Cardiac septum (tissue), 1 donor: ENCODE data around the gene ESCO1. TPM values are rescaled to one million over a fixed set of nuclear protein-coding genes. Genes with fewer than 3 reads are reported as not detected.
"Not testable (repeated sequence)": the region's sequence is repeated elsewhere in the genome, so short reads cannot be mapped to it uniquely, and the experiment has no call there.

Source experiments
- DNase-seq: peaks from one replicate; pipeline ENCODE4 v3.0.0-alpha.2; 2020; ENCODE audit warnings: low spot score
- intact Hi-C: fragments of 100-400 bp; cut with DNase I; formaldehyde crosslinking; loops from one replicate; pipeline ENCODE4 v1.14.0; 2022
- long read RNA-seq: library from polyadenylated mRNA; unstranded; transcript quantifications from one replicate; pipeline ENCODE4 v2.0.0, GENCODE V29; 2021
- total RNA-seq: library from RNA; stranded (reverse); fragmentation: NEBNext Ultra II Directional; extraction: Animal tissue kit (Norgen Biotek cat#: 25700); gene quantifications from one replicate; pipeline ENCODE4 v1.2.1, GENCODE V29; 2021
- donor health status: DM: no; HTN: no; CAD: no.

ESCO1 gene
- total RNA-seq, result 9.4 TPM
- long read RNA-seq, full-length matches to known transcripts, result 7 of 16 reads
- long read RNA-seq, partial matches to known transcripts, result 5 of 16 reads
- long read RNA-seq, other reads (novel, unspliced or antisense), result 4 of 16 reads

- peak; percentile 98 for DNase-seq
- intact Hi-C loops, result loop anchor here (1.0 kb wide), 1 partner anchor 12 kb away; the partner anchor contains the start of gene SNRPD1
Measured at GRCh38 chr18:21600526-21601410, at the start of gene ESCO1. Gene ESCO1, minus strand, starts transcription at chr18:21600704. Its CDS starts 25,861 bp downstream, at chr18:21574843.

- DNase-seq, intact Hi-C loops: not testable (repeated sequence)
Measured at GRCh38 chr18:21640375-21640774, 39.9 kb upstream of the ESCO1 start.

GRCh38 chr18:21638822-21639221 is 38.3 kb upstream of the ESCO1 start:
- intact Hi-C loops, result no loop called here
- DNase-seq, result no peak

DNA sequence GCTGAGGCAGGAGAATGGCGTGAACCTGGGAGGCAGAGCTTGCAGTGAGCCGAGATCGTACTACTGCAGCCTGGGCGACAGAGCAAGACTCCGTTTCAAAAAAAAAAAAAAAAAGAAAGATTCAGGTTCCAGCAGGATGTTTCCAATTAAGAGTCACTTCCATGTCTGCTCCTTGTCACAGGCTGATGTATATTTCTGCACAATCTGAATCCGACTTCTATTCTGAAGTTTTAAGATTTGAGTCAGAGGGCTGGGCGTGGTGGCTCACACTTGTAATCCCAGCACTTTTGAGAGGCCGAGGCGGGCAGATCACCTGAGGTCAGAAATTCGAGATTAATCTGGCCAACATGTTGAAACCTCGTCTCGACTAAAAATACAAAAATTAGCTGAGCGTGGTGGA is 36.3 kb upstream of the ESCO1 start:
- DNase-seq, result no peak
- intact Hi-C loops, result no loop called here

DNA sequence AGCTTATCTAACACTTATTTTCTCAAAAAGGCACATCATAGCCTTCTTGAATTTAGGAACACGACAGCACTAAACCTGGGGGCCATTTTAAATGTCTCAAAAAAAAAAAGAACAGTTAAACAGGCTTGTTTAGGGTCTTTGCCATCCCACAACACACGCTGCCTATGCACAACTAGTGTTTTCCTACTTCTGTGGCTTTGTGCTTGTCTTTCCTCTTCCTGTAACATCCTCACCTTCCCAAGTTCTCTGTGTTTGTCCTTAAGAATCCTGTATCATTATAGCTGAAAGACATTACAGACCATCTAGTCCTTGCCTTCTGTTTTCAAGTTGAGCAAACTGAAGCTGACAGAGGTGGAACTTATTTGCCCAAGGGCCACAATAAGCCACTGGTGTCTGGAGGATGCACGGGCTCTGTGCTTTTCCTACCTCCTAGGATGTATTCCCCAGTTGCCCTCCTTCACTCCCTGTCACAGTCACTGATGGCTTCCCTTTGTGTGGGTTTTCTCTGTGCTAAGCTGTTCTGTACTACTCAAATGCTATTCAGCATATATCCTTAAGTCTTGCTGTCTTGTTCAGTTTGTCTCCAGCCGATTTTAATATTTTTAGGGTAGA is 34.2 kb upstream of the ESCO1 start:
- intact Hi-C loops, result no loop called here
- no peak for DNase-seq

- intact Hi-C loops, result no loop called here
- no peak for DNase-seq
Measured at GRCh38 chr18:21632393-21632792, 31.9 kb upstream of the ESCO1 start.

DNA sequence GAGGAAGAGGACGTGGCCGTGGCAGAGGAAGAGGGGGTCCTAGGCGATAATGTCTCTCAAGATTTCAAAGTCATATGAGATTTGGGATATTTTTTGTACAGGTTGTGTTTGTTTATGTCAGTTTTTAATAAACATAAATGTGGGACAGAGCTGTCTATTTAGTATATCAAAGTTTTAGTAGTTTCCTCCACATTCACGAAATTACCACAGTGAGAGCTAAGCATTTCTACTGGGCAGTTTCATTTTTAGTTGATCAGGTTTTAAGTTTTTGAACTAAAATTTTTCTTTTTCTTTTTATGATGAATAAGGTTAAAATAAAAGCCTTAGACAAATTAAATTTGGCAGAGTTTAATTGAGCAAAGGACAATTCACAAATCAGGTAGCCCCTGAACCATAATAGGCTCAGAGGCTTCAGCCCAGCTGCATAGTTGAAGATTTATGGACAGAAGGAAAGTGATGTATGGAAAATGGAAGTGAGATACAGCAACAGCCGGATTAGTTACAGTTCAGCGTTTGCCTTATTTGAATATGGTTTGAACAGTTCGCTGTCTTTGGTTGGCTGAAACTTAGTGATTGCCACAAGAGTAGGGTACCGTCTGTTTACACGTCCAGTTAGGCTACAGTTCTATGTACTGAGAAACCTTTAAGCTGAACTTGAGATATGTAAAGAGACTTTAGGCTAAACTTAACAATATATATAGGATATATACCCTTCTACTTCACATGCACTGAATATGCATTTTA is 28.8 kb upstream of the ESCO1 start:
- no peak for DNase-seq
- intact Hi-C loops, result no loop called here

DNA sequence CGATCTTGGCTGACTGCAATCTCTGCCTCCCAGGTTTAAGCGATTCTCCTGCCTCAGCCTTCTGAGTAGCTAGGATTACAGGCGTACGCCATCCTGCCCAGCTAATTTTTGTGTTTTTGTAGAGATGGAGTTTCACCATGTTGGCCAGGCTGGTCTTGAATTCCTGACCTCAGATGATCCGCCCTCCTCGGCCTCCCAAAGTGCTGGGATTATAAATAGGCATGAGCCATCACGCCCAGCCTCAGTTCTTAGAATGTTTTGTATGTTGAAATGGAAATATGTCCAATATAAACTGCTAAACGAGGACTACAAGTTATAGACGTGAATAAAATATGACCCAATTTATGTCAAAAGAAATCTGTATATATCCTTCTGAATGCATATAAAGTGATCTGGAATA is 21.1 kb upstream of the ESCO1 start:
- DNase-seq, intact Hi-C loops: not testable (repeated sequence)

DNA sequence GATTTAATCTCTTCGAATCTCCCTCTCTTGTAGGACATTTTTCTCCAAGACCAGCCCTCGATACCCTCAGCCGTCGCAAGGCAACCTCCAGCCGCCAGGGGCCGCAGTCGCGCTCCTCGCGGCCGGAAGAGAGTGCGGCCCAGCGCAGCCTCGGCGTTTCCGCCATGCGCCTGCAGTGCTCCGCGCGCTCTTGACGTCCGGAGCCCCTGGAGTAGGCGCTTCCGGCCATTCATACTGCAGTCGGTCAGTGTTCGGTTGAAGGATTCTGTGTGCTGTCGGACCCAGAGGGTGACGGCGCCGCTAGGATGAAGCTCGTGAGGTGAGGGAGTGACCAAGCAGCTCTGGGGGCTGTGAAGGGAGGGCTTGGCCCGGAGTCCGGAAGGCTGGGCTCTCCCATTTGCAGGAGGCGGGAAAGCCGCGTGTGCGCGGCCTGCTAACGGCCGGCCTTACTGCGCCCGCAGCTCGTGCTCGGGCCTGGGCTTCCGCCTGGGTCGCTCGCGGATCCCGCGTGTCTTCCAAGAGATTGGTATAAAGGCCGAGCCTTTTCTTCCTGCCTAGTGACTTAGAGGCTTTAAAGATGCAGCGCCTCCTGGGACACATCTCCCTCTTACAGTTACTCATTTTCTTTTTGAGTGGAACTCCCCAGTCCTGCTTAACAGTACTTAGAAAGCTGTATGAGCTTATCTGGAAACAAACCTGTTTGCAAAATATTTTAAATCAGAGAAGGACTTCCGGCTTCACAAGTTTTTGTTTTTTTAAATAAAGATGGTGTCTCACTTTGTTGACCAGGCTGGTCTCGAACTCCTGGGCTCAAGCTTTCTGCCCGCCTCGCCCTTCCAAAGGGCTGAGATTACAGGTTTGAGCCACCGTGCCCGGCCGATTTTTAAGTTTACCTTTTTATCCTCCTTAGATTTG is 11.9 kb upstream of the ESCO1 start, which contains the start of gene SNRPD1:
Gene SNRPD1, plus strand, starts transcription at position 190 of the 915 bp plus-strand sequence. Its CDS starts 116 bp downstream, at position 306.
- intact Hi-C loops, result loop anchor here (1.0 to 10.0 kb wide), 3 partner anchors 12 to 130 kb away; partner anchors contain the start of genes ABHD3, ESCO1 and MIB1
- peak; percentile 95 for DNase-seq

- intact Hi-C loops, result loop anchor here (1.0 to 10.0 kb wide), 3 partner anchors 11 to 131 kb away; partner anchors contain the start of genes ABHD3, ESCO1 and MIB1
- not testable (repeated sequence) for DNase-seq
Measured at GRCh38 chr18:21611401-21612124, 11.1 kb upstream of the ESCO1 start.

GRCh38 chr18:21605213-21605612 is 4.7 kb upstream of the ESCO1 start:
- intact Hi-C loops, result no loop called here
- DNase-seq, result no peak

- DNase-seq, result no peak
- intact Hi-C loops, result no loop called here
Measured at GRCh38 chr18:21604671-21605070, 4.2 kb upstream of the ESCO1 start.

GRCh38 chr18:21602299-21602587 is 1.7 kb upstream of the ESCO1 start:
- intact Hi-C loops, result no loop called here
- no peak for DNase-seq

DNA sequence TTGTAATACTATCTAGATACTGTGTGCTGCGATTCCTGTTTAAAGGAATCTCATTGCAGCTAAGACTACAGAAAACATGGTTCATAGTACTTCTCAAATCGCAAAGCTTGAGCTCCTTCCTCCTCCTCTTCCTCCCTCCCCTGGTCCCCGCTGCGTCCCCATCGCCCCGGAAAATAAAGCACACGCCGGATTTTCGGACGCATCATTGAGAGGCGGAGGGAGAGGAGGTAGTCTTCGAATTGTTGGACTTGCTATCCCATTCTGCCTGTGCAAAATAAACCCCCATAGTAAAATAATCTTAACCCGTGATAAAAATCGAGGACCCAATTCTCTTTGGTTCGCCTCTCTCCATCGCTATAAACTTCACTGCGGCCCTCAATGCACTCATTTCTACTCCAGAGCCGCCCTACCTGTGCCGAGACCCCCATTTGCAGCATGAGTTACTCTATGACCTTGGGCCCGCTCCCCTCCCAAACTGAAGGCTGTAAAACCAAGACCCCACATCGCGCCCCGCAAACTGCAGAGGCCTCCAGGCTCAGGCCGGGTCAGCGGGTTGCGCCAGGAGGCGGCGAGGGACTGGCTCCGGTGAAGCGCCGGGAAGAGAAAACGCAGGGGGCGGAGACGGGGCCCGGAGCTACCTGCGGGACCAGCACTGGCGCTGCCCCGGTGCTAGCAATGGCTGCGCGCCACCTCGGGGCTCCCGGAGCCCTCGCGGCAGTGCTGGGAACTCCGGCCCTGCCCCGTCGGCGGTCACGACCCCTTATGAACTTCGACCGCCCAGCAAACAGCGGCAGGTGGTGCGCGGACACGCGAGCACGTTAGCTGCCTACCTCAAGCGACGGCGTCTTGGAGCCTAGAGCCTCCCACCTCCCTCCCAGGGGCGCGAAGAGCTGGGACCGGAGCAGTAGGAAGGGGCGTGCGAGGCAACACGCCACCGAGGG is 649 bp downstream of the ESCO1 start:
- intact Hi-C loops, result loop anchor here (1.0 kb wide), 1 partner anchor 12 kb away; the partner anchor contains the start of gene SNRPD1
- DNase-seq, result peak; percentile 81

DNA sequence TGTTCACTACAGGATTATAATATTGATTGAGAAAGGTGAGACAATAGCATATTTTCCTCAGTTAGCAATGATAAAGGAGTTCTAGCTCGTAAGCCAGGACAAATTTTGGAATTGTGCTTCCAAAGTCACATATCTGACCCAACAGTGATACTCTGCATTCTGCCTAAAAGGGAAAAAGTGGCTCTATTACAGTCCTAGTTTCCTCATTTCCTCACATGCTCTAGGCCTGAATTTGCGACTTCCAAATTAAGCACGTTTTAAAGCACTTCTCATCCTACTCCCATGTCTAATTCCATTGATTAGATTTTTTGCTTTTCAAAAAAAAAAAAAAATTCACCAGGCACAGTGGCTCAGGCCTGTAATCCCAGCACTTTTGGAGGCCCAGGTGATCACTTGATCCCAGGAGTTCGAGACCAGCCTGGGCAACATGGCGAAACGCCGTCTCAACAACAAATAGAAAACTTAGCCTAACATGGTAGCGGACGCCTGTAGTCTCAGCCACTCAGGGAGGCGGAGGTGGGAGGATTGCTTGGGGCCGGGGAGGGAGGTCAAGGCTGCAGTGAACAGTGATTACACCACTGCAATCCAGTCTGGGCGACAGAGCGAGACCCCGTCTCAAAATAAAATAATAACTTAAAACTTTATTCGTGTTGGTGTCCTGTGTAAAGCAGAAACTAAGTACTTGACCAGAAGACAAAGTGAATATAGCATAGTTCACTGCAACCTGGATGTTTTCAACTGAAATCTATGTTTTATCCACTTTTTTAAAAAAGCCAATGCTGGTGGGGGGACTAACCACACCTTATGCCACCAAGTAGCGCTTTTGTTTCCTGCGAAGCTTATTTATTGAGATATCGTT is 1.5 kb downstream of the ESCO1 start:
- intact Hi-C loops, result no loop called here
- no peak for DNase-seq

- DNase-seq, result no peak
- intact Hi-C loops, result no loop called here
Measured at GRCh38 chr18:21597620-21598019, 2.9 kb downstream of the ESCO1 start.
